Measurements from ENCODE around the gene LETM1. TPM values are rescaled to one million over a fixed set of nuclear protein-coding genes. Genes with fewer than 3 reads are reported as not detected.

The LETM1 gene
- total RNA-seq, 1 experiment from 2014 or later, result 67.3 TPM

GRCh38 chr4:1900087-1900433 is 44.1 kb upstream of the LETM1 start:
- no peak overlapping the region for H3K4me2 ChIP-seq (ENCODE audit: low read length)
- TF ChIP-seq EGR1 (IDR thresholded peaks at IDR 0.05; ENCODE audit: low read depth) (no peak), ATF3 (IDR thresholded peaks at IDR 0.05) (no peak), FOSL1 (IDR thresholded peaks at IDR 0.05; ENCODE audit: low read depth) (no peak), SP1 (IDR thresholded peaks at IDR 0.05; ENCODE audit: low read depth) (no peak), CTCF (IDR thresholded peaks at IDR 0.05 in 2 of 3, conservative IDR thresholded peaks at IDR 0.05 in 1 of 3; ENCODE audit: borderline replicate concordance in 1 of 3, insufficient read depth in 1 of 3, low read depth in 2 of 3, low read length in 2 of 3) (no peak), EZH2 (IDR thresholded peaks at IDR 0.05) (no peak), ZNF274 (IDR thresholded peaks at IDR 0.05; ENCODE audit: low read depth, low read length) (no peak), CBX3 (IDR thresholded peaks at IDR 0.05; ENCODE audit: low read depth) (no peak), SIN3A (IDR thresholded peaks at IDR 0.05; ENCODE audit: low read depth) (no peak), POLR2AphosphoS5 (IDR thresholded peaks at IDR 0.05; ENCODE audit: low read depth, low read length) (no peak)
- DNase-seq (ENCODE audit: low read depth, low spot score), result no peak
- intact Hi-C loops (cut with micrococcal nuclease), result no loop called here
- H3K9me2 ChIP-seq (ENCODE audit: insufficient read depth), result no peaks in the 10 kb centered on the region
- no peak overlapping the region for H3K9ac ChIP-seq (ENCODE audit: low read length)
- H3K36me3 ChIP-seq (ENCODE audit: control insufficient read depth in 1 of 2, insufficient read depth in 2 of 2, low read length in 2 of 2), result peaks cover 11 to 45% of the 10 kb centered on the region in 2 experiments
- H3K4me1 ChIP-seq (ENCODE audit: control insufficient read depth in 1 of 2, insufficient read depth in 2 of 2, low read length in 2 of 2), result peaks cover 0 to 6% of the 10 kb centered on the region in 2 experiments; a peak in 2 of 4 replicates
- no peak overlapping the region for H2AFZ ChIP-seq (ENCODE audit: low read depth, low read length, poor library complexity, severe bottlenecking)
- H3K27ac ChIP-seq (ENCODE audit: low read depth, low read length), result no peak overlapping the region
- CTCF ChIA-PET, result interaction anchor here (1.0 to 2.4 kb wide), 7 partner anchors 10 to 152 kb away, joined by 3 to 9 read pairs (median 4); no protein-coding TSS in a partner anchor
- H3K4me3 ChIP-seq (replicated peaks in 1 of 2; ENCODE audit: low read depth in 1 of 2, low read length in 2 of 2), result no peak overlapping the region
- H4K20me1 ChIP-seq (ENCODE audit: insufficient read depth), result peaks cover 24% of the 10 kb centered on the region
- RAD21 ChIA-PET (ENCODE audit: low non-redundant PET in 1 of 2, low total read pairs in 2 of 2, uncharacterized antibody in 2 of 2, unreplicated experiment in 2 of 2), result no interaction called here
- no peak for ATAC-seq
- H3K79me2 ChIP-seq (ENCODE audit: insufficient read depth, low read length), result peaks cover 98% of the 10 kb centered on the region
- POLR2A ChIA-PET, result interaction anchor here (0.6 kb wide), 1 partner anchor 19 kb away, joined by 4 read pairs; no protein-coding TSS in a partner anchor
- no peaks in the 10 kb centered on the region for H3K27me3 ChIP-seq (ENCODE audit: insufficient read depth, low read length)
- BruUV-seq (replicated peaks), result no TSS peak
- no peaks in the 10 kb centered on the region for H3K9me3 ChIP-seq (ENCODE audit: control insufficient read depth in 1 of 2, insufficient read depth in 1 of 2, low read depth in 1 of 2, low read length in 2 of 2)
